Neural cell (in vitro differentiated cells): Measurements from ENCODE around the gene FOXL3.

Experiments used
- EP300 ChIP-seq: fragments of 450-650 bp; conservative IDR thresholded peaks from 2 replicates; pipeline ENCODE4 v1.6.1; 2014; ENCODE audit warnings: antibody characterized with exemption, mild to moderate bottlenecking, moderate library complexity; ENCODE audit not compliant: poor library complexity, severe bottlenecking
- TF ChIP-seq, protein P1 (sequence below): fragments of 450-650 bp; IDR thresholded peaks from 2 replicates; pipeline ENCODE4 v1.5.1; 2014; ENCODE audit warnings: antibody characterized with exemption, mild to moderate bottlenecking, moderate library complexity; ENCODE audit not compliant: poor library complexity, severe bottlenecking

GRCh38 chr7:326273-326672, 36.3 kb downstream of the FOXL3 start:
- no peak for TF ChIP-seq EP300
- TF ChIP-seq, protein P1, sequence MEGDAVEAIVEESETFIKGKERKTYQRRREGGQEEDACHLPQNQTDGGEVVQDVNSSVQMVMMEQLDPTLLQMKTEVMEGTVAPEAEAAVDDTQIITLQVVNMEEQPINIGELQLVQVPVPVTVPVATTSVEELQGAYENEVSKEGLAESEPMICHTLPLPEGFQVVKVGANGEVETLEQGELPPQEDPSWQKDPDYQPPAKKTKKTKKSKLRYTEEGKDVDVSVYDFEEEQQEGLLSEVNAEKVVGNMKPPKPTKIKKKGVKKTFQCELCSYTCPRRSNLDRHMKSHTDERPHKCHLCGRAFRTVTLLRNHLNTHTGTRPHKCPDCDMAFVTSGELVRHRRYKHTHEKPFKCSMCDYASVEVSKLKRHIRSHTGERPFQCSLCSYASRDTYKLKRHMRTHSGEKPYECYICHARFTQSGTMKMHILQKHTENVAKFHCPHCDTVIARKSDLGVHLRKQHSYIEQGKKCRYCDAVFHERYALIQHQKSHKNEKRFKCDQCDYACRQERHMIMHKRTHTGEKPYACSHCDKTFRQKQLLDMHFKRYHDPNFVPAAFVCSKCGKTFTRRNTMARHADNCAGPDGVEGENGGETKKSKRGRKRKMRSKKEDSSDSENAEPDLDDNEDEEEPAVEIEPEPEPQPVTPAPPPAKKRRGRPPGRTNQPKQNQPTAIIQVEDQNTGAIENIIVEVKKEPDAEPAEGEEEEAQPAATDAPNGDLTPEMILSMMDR: no peak
